ENCODE results near the gene PPIG.

GRCh38 chr2:169656164-169656563, 72.0 kb downstream of the PPIG start:
- TF ChIP-seq CTCF (IDR thresholded peaks at IDR 0.05) (no peak), POLR2A (IDR thresholded peaks at IDR 0.05) (no peak)
